HT-29 (cell line): ENCODE data around the gene IRGC. TPM values are rescaled to one million over a fixed set of nuclear protein-coding genes. Genes with fewer than 3 reads are reported as not detected.
"Not testable (repeated sequence)": the region's sequence is repeated elsewhere in the genome, so short reads cannot be mapped to it uniquely, and the experiment has no call there.

Experiments used
- DNase-seq: peaks from one replicate; pipeline ENCODE4 v3.0.0-alpha.2; 2015; ENCODE audit warnings: low spot score
- total RNA-seq: library from RNA; depleted of rRNA; stranded (reverse); fragments of >200 nt; shearing (Covaris generic); gene quantifications from 2 replicates; pipeline ENCODE4 v1.2.3, GENCODE V29; 2014; rRNA removed

IRGC gene
- total RNA-seq, 1 experiment from 2014 or later = 0.08 TPM

DNA sequence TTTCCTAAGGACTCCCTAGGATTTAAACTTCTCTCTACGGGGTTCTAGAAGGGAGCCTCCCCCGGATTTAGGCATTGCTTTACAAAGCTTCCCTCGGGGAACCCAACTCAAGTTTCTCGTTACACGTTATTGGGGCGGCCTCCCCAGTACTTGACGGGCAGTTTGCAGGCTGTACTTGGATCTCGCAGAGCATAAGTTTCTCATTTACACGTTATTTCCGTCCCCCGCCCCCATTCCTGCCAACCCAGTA lies 38.3 kb downstream of the IRGC start:
- no peak for DNase-seq

DNA sequence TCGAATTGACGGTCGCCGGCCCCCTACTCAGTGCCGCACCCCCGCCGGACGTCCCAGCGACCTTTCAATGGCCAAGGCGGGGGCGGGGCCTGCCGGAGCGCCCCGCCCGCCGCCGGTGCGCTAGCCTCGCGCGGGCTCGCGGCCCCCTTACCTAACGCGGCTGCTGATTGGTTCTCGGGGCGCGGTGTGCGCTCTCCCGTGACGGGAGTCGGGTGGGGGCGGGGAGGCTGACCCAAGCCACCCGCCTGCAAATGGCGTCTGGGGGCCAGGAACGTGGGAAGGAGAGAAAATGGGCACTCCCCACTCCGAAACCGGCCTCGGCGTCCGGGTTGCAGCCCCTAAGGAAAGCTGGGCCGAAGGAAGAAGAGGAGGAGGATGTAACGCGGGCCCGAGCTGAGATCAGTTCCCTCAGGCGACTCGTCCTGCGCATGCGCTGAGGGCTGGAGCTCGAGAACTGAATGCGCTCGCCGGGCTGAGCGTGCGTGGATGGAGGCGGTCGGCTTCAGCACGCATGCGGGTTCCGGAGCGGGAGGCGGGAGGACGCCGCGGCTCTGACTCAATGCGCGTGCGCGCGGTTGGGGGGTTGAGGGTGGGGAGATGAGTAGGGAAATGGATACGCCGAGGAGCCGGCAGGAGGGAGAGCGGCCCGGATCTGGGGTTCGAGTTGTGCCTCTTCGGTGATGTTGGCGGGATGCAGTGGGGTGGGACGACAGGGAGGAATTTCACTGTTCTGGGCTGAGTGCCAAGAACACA lies 38.8 kb downstream of the IRGC start, which contains the start of gene SMG9:
Gene SMG9 (minus strand): TSS at position 460 of the 753 bp plus-strand sequence. CDS start 4,221 bp downstream, outside the sequence.
- DNase-seq = peak; percentile 100

DNA sequence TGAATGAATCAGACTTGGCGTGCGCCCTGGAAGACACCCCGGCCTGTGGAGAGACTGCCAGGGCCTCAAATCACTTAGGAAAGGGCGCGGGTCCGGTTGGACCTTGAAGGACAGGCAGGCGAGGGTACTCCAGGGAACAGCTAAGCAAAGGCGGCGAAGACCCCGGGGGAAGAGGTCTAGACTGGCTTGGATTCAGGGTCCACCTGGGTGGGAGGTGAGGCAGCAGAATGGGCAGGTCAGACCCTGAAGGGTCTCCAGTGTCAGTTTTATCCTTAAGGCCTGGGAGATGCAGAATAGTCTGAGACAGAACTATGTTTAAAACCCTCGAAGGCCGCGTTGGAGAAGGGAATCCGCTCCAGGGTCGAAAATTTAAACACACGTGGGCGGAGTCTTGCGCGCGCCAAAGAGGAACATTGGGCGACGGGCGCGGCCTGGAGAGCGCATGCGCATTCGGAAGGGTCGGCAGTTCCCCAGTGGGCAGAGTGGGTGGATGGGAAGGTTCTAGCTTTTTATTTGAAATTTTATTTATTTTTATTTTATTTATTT lies 39.5 kb downstream of the IRGC start:
- peak; percentile 86 for DNase-seq

DNA sequence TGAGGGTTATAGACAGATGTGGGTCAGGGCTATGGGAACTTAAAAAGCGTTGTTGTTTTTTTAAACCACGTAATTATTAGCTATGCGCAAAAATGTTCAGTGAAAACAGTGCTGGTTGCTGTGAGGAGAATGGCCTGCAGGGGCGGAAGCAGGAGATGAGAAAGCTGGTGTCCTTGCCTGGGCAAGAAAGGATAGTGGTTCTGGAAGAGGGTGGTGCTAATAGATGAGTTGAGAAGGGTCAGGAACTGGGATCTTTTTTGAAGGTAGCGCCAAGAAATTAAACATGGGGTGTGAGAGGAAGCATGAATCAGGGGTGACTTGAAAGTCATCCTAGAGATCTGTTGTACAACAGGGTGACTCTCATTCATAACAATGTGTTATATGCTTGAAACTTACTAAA lies 43.6 kb downstream of the IRGC start:
- DNase-seq = peak; percentile 72

DNA sequence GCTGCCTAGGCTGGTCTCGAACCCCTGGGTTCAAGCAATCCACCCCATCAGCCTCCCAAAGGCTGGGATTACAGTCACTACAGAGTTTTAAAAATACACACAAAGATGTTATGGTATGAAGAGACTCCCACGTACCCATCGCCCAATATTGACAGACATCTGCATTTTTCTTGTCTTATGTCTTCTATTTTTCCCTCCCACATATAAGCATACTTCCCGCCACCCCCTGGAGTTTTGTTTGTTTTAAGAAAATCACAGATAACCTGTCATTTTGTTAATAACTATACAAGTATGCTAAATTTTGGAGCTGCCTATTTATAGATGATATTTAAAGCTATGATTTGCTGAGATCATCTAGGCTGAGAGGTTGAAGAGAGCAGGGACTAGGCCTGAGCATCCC lies 45.1 kb downstream of the IRGC start:
- DNase-seq = no peak

DNA sequence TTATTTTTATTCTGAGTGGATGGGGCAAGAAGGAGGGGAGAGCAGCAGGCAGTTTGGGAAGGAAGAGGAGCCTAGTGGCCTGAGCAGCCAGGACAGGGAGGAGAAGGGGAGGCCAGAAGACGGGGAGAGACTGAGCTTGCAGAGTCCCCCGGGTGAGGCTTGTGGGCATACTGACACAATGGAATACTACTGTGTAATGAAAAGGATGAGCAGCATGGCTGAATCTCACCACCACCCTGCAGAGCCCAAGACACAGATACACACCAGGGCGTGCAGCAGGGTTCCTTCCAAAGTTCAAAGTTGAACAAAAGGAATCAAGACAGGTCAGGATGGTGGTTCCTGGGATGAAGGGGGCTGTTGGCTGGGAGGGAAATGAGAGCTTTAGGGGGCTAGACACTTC lies 46.9 kb downstream of the IRGC start:
- no peak for DNase-seq

DNA sequence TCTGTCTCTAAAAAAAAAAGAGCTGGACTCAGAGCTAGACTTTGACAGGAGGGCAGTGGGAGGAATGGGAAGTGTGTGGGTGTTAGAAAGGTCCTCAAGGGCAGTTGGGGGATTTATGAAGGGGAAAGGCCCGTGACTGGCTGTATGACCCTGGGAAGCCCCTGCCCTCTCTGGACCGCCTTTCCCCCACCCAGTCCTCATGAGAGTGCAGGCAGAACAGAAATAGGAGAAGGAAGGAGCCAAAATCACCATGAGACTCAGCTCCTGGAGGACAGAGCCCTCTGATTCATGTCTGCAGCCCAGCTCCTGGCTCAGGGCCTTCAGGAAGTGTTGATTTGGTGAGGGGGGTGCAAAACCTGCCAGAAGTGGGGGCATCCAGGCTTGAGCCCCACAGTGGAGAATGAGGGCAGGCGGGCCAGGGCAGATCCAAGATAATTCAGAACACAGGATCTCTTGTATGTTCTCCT lies 47.6 kb downstream of the IRGC start:
- no peak for DNase-seq

DNA sequence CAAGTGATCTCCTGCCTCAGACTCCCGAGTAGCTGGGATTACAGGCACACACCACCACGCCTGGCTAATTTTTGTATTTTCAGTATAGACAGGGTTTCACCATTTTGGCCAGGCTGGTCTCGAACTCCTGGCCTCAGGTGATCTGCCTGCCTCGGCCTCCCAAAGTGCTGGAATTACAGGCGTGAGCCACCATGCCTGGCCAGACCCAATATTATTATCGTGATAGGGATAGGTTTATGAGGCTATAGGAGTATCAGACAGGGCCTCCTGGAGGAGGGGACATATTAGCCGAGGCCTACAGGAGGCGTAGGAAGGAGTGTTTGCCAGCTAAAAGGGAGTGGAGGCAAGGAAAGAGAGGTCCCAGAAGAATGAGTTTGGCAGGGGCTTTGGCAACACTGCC lies 48.8 kb downstream of the IRGC start:
- DNase-seq = not testable (repeated sequence)

DNA sequence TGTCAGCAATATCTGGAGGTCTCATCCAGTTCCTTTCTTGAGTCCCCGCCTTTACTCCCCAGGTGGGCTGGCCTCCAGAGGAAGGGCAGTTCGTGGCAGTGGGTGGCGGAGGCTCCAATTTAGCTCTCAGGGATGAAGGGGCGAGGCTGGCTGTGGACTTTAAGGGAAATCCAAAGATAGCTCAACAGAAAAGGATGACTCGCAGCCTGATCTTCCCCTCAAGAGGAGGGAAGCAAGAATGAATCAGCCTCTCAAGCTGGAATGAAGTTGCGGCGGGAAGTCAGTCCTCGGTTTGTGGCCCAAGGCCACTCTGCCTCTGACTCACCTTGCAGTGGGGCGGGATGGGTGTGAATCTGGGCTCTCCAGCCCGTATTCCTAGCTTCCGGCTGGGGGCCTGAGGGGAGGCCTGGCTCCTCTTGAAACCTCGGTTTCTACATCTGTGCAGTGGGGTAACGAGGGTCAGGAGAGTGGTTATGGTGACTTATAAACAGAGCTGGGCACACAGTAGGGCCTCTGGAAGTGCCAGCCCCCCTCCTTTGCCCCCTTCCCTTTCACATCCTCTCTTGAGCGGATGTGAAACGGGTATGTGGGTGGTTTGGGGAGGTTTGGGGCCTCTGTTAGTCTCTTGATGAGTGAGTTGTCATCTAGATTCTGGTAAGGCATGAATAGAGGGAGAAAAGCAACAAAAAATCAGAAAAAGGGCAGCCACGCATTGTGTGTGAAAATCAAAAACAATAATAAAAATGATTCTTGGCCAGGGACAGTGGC lies 49.4 kb downstream of the IRGC start:
- peak; percentile 47 for DNase-seq

DNA sequence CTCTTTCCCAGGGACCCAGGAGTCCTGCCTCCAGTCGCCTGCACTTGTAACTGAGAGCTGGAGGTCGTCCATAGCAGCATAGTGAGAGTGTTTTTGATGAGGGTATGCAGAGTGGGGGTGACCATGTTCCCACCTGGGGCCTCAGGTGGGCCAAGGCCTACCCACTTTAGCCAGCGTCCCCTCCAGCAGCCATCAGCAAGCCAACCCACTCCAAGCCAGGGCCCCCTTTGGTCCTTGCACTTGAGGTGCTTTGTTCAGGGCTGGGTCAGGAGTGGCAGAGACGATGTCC lies 50.8 kb downstream of the IRGC start:
- DNase-seq = no peak

DNA sequence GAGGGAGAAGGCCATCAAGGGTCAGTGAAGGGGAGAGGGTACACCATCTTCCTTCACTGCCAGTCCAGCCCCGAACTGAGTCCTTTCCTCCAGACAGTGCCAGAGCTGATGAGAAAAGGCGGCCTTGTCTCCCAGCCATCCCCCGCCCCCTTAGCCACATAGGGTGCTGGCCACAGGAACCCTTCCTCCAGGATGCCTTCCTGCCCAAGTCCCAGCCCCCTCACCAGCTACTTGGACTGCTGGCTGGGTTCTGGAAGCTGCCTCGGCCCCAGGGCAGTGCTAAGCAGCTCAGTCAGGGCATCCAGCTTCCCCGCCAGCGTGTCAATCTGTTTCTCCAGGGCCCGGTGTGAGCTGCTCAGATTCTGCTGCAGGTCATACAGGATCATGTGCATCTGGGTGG lies 51.4 kb downstream of the IRGC start:
- DNase-seq = no peak

DNA sequence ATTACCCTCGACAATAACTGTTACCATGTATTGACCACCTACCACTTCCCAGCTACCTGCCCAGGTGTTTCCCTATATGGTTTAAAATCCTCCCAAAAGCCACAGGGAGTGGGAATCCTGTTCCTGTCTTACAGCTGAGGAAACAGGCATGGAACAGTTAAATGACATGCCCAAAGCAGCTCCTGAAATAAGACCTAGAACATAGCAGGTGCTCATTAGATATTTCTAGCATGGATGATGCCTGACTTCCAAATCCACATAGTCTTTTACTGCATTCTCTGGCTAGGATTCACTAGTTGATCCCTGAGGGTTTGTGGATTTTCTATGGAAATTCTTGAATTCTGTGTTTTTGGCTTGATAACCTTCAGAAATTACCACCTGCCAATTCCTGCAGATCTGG lies 51.9 kb downstream of the IRGC start:
- no peak for DNase-seq

DNA sequence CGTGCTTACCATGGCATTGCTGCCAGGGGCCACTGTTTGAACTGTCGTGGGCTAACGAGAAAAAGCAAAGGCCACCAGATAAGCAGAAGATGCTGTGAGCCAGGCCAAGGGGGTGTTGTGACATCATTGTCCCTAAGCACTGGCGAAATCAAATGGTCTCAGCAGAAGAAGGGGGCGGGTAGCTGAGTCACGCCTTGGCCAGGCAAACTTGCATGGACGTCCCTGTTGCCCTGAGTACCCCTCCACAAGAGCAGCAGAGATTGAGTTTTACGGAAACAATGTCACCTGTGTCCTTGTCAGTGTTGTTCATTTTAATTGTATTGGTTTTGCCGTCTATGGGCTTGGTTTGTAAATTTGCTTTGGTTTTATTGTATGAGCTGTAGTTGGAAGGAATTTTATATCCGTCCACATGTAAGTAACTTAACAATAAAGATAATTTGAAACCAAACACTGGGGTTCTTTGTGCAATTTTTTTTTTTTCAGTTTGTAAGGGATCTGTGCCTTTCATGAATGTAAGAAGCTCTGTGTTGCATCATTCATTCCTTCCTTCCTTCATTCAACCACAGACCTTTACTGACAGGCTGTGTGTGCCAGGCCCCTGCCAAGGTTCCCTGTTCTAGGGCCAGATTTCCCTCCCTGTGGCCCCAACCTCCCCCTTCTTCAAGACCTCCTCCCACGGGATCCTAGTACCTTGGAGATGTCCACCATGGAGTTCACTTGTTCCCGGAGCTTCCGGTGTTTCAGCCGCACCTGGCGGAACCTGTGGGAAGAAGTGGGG lies 52.6 kb downstream of the IRGC start:
- DNase-seq = no peak

DNA sequence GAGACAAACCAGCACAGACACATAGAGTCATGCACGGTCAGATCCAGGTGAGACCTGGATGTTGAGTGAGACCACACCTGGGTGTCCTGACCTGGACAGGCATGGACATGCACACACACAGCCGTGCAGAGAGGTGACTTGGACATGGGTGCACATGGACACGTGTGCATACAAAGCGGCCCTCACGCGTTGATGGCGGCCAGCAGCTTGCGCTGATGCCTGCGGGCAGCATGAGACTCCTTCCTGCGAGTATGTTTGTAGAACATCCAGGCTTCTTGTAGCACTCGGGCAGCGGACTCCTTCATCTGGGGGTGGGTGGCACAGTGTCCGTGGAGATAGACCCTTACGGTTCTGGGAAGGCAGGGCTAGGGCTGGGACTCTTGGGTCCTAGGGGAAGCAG lies 53.4 kb downstream of the IRGC start:
- DNase-seq = no peak

Other genes starting within 250 kb of the IRGC start
- gene PHLDB3, start 211.3 kb upstream of the IRGC start, total RNA-seq = 45.7 and 52.4 TPM in 2 replicates
- gene ETHE1, start 188.9 kb upstream of the IRGC start, total RNA-seq = 179 and 190 TPM in 2 replicates
- gene ZNF575, start 182.9 kb upstream of the IRGC start, total RNA-seq = 0.08 TPM in 2 replicates
- gene XRCC1, start 140.5 kb upstream of the IRGC start, total RNA-seq = 59.7 and 60.1 TPM in 2 replicates
- gene PINLYP, start 140.3 kb upstream of the IRGC start, total RNA-seq = 0.03 TPM in 1 of 2 replicates, not detected in the other
- 23.0 and 26.0 TPM in 2 replicates for gene IRGQ, start 119.9 kb upstream of the IRGC start, total RNA-seq
- gene ZNF576, start 119.5 kb upstream of the IRGC start, total RNA-seq = 29.6 and 41.8 TPM in 2 replicates
- 0.50 and 0.74 TPM in 2 replicates for gene SRRM5, start 104.0 kb upstream of the IRGC start, total RNA-seq
- gene ZNF428, start 96.4 kb upstream of the IRGC start, total RNA-seq = 92.9 and 100 TPM in 2 replicates
- gene CADM4, start 76.2 kb upstream of the IRGC start, total RNA-seq = 2.7 and 6.4 TPM in 2 replicates
- gene PLAUR, start 45.9 kb upstream of the IRGC start, total RNA-seq = 174 and 190 TPM in 2 replicates
- 89.4 and 99.7 TPM in 2 replicates for gene SMG9, start 38.9 kb downstream of the IRGC start, total RNA-seq
- 0.44 TPM in 1 of 2 replicates, not detected in the other for gene KCNN4, start 64.9 kb downstream of the IRGC start, total RNA-seq
- gene LYPD5, start 86.4 kb downstream of the IRGC start, total RNA-seq = 0.05 and 0.23 TPM in 2 replicates
- gene ZNF283, start 111.2 kb downstream of the IRGC start, total RNA-seq = 5.1 and 10.9 TPM in 2 replicates
- gene ZNF404, start 167.9 kb downstream of the IRGC start, total RNA-seq = not detected in 2 replicates
- 8.4 and 9.3 TPM in 2 replicates for gene ZNF45, start 219.2 kb downstream of the IRGC start, total RNA-seq
- gene ZNF221, start 235.2 kb downstream of the IRGC start, total RNA-seq = 0.68 and 0.97 TPM in 2 replicates